ENCODE data around the gene BRINP2. TPM values are rescaled to one million over a fixed set of nuclear protein-coding genes. Genes with fewer than 3 reads are reported as not detected.

Gene BRINP2
- total RNA-seq, 2 donors from 2014 or later: not detected

- no peaks in the 10 kb centered on the region for H3K27me3 ChIP-seq (ENCODE audit: control insufficient read depth, insufficient read depth, low read length, poor library complexity, severe bottlenecking)
- H3K27ac Mint-ChIP-seq: no peak overlapping the region
- no peak overlapping the region for H3K4me3 Mint-ChIP-seq
- no peak for TF ChIP-seq CTCF (conservative IDR thresholded peaks at IDR 0.05)
- H3K9me3 ChIP-seq (ENCODE audit: control insufficient read depth, low read length): no peaks in the 10 kb centered on the region
- H3K36me3 Mint-ChIP-seq (ENCODE audit: low read depth): no peaks in the 10 kb centered on the region
- H3K9me3 Mint-ChIP-seq: no peaks in the 10 kb centered on the region
- DNase-seq: no peak
- no peak overlapping the region for H3K9ac ChIP-seq (ENCODE audit: extremely low read depth, low read length, poor library complexity, severe bottlenecking)
- no peaks in the 10 kb centered on the region for H3K4me1 Mint-ChIP-seq
- H3K4me3 ChIP-seq (ENCODE audit: low read length): no peak overlapping the region
- 86 to 88% methylated on average over 2 to 4 of the region's 4 CpGs for WGBS, 2 experiments (ENCODE audit: insufficient coverage in 1 of 2, insufficient read length in 1 of 2)
- no peaks in the 10 kb centered on the region for H3K4me1 ChIP-seq (ENCODE audit: control insufficient read depth, insufficient read depth, low read length)
- no peak overlapping the region for H3K27ac ChIP-seq (ENCODE audit: low read depth, low read length)
- peaks cover 14% of the 10 kb centered on the region for H3K27me3 Mint-ChIP-seq (ENCODE audit: insufficient read depth)
- H3K36me3 ChIP-seq (ENCODE audit: control insufficient read depth, insufficient read depth, low read length): no peaks in the 10 kb centered on the region
Observed at GRCh38 chr1:177200290-177200689, 29.5 kb downstream of the BRINP2 start.

GRCh38 chr1:177206831-177207355, 36.1 kb downstream of the BRINP2 start:
- Mint-ChIP-seq H3K27me3 (ENCODE audit: insufficient read depth) (peaks cover 33% of the 10 kb centered on the region), H3K4me3 (no peak overlapping the region), H3K27ac (no peak overlapping the region), H3K9me3 (no peaks in the 10 kb centered on the region), H3K4me1 (peaks cover 14% of the 10 kb centered on the region), H3K36me3 (ENCODE audit: low read depth) (no peaks in the 10 kb centered on the region)
- Histone ChIP-seq H3K9me3 (ENCODE audit: control insufficient read depth, low read length) (no peaks in the 10 kb centered on the region), H3K27ac (ENCODE audit: low read depth, low read length) (no peak overlapping the region), H3K36me3 (ENCODE audit: control insufficient read depth, insufficient read depth, low read length) (no peaks in the 10 kb centered on the region), H3K27me3 (ENCODE audit: control insufficient read depth, insufficient read depth, low read length, poor library complexity, severe bottlenecking) (no peaks in the 10 kb centered on the region), H3K4me3 (ENCODE audit: low read length) (no peak overlapping the region), H3K9ac (ENCODE audit: extremely low read depth, low read length, poor library complexity, severe bottlenecking) (no peak overlapping the region), H3K4me1 (ENCODE audit: control insufficient read depth, insufficient read depth, low read length) (no peaks in the 10 kb centered on the region)
- DNase-seq: no peak
- no peak for TF ChIP-seq CTCF (conservative IDR thresholded peaks at IDR 0.05)

- H3K27ac Mint-ChIP-seq: no peak overlapping the region
Observed at GRCh38 chr1:177208920-177209319, 38.2 kb downstream of the BRINP2 start.

More at GRCh38 chr1:177208920-177209319, 38.2 kb downstream of the BRINP2 start:
- no peaks in the 10 kb centered on the region for H3K9me3 Mint-ChIP-seq
- no peak overlapping the region for H3K27ac ChIP-seq (ENCODE audit: low read depth, low read length)
- H3K4me1 ChIP-seq (ENCODE audit: control insufficient read depth, insufficient read depth, low read length): no peaks in the 10 kb centered on the region
- no peak for TF ChIP-seq CTCF (conservative IDR thresholded peaks at IDR 0.05)
- no peaks in the 10 kb centered on the region for H3K9me3 ChIP-seq (ENCODE audit: control insufficient read depth, low read length)
- H3K4me3 Mint-ChIP-seq: no peak overlapping the region
- peaks cover 29% of the 10 kb centered on the region for H3K27me3 Mint-ChIP-seq (ENCODE audit: insufficient read depth)
- no peak for DNase-seq
- 66 to 75% methylated on average over 2 to 4 of the region's 4 CpGs for WGBS, 2 experiments (ENCODE audit: insufficient coverage in 1 of 2, insufficient read length in 1 of 2)
- H3K36me3 ChIP-seq (ENCODE audit: control insufficient read depth, insufficient read depth, low read length): no peaks in the 10 kb centered on the region
- no peak overlapping the region for H3K4me3 ChIP-seq (ENCODE audit: low read length)
- no peak overlapping the region for H3K9ac ChIP-seq (ENCODE audit: extremely low read depth, low read length, poor library complexity, severe bottlenecking)
- H3K4me1 Mint-ChIP-seq: peaks cover 14% of the 10 kb centered on the region
- H3K36me3 Mint-ChIP-seq (ENCODE audit: low read depth): no peaks in the 10 kb centered on the region
- H3K27me3 ChIP-seq (ENCODE audit: control insufficient read depth, insufficient read depth, low read length, poor library complexity, severe bottlenecking): no peaks in the 10 kb centered on the region
